NCI-H526 (cell line): ENCODE measurements around the gene SPO11.

Experiments used
- DNase-seq, 2 experiments: peaks; one replicate each; lab custom pipeline; 2025; lab: John Stamatoyannopoulos, UW

The SPO11 gene

GRCh38 chr20:57391439-57392301 is 62.1 kb downstream of the SPO11 start:
- no peak for DNase-seq

GRCh38 chr20:57392512-57393271 is 63.1 kb downstream of the SPO11 start:
- no peak for DNase-seq
